AG09309 (cell line): ENCODE data around the gene SCGB1A1.
A peak's percentile ranks its signal among the peaks of the same experiment; 100 is the strongest.

Source experiments
- DNase-seq: peaks from one replicate; pipeline ENCODE4 v3.0.0-alpha.2; 2010; ENCODE audit warnings: low read depth
- H3K4me3 ChIP-seq: 2 replicates; pipeline ENCODE4 v1.5.1; 2011; ENCODE audit warnings: mild to moderate bottlenecking, low read depth, low read length, moderate library complexity; ENCODE audit not compliant: control insufficient read depth
- CTCF ChIP-seq: IDR thresholded peaks from 2 replicates; pipeline ENCODE4 v1.5.1; 2011; ENCODE audit warnings: mild to moderate bottlenecking, low read depth, low read length, inconsistent platforms; ENCODE audit not compliant: insufficient read depth, control insufficient read depth; ENCODE audit errors: missing control alignments

Gene SCGB1A1

DNA sequence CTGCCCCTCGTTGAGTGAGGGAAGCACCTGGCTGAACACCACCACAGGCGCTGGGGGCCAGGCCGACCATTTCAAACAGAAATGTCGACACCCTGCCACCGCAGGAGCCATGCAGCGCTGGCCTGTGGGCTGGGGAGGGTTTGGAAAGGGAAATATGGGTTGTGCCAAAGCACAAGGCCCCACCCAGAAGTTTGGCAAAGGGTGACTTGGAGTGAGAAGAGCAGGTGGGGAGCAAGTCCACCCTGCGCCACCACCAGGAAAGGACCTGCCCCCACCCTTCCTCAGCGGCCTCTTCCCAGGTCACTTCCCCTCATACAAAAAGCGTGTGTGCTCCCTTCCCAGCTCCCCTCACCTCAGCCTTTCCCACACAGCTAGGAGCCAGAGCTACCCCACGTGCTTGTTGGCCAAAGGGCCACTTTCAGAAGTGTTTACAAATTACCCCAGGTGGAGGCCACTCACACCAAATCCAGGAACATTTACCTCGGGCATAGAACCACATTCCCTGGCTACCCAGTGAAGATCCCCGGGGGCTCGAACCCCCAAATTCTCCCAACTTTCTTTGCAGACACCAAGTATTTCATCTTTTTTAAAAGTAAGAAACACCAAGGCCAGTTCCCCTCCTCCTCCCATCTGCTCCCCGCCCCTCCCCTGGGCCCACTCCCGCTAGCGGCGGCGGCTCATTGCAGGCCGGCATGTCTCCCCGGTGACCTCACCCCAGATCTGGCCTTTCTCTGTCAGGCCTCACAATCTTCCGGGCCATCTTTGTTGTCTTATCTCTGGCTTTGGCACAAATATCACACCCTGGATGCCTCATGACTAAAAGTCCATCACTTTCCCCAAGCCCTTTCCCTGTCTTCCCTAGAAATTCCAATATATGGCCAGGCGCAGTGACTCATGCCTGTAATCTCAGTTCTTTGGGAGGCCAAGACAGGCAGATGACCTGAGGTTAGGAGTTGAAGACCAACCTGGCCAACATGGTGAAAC is 20.5 kb upstream of the SCGB1A1 start:
- H3K4me3 ChIP-seq: no peak overlapping the region
- no peak for TF ChIP-seq CTCF
- DNase-seq: no peak

GRCh38 chr11:62399172-62399877 is 19.5 kb upstream of the SCGB1A1 start:
- TF ChIP-seq CTCF: no peak
- DNase-seq: no peak
- no peak overlapping the region for H3K4me3 ChIP-seq

- H3K4me3 ChIP-seq: no peak overlapping the region
- DNase-seq: no peak
- TF ChIP-seq CTCF: no peak
Observed at GRCh38 chr11:62399878-62400266, 19.0 kb upstream of the SCGB1A1 start.

- TF ChIP-seq CTCF: no peak
- DNase-seq: no peak
- H3K4me3 ChIP-seq: no peak overlapping the region
Observed at GRCh38 chr11:62400281-62400680, 18.6 kb upstream of the SCGB1A1 start.

DNA sequence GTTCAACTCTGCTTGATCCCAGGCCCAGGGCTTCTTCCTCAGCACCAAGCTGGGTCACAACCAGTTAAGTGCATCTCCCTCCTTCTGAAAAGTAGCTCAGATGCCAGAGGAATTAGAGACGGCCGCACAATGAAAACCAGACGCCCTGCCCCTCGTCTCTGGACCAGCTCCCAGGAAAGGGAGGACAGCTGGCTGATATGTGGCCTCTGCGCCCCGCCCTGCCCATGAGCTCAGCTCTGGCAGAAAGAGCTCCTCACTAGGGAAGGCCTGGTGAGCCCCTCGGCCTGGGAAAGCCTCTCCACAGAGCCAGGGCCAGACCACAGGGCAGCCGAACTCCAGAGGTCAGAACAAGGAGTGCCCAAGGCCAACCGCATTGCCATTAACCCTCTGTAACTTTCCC is 18.1 kb upstream of the SCGB1A1 start:
- TF ChIP-seq CTCF: no peak
- peak; percentile 46 for DNase-seq
- no peak overlapping the region for H3K4me3 ChIP-seq

DNA sequence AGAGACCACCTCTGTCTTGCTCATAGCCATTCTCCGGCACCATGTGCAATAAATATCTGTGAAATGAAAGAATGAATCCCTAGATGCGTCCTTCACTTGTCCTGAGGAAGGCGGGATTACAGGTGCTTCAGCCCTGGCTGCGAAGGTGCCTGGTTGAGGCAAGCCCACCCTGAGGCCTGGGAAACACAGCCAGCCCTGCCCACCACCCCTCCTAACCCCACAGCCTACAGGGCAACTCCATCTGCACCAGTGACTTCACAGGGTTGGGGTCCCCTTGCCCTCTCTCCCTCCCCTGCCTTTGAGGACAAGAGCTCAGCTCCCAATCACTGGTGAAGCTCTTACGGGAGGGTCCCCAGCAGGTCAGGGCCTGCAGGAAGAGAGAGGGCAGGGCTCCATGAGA is 17.5 kb upstream of the SCGB1A1 start:
- no peak overlapping the region for H3K4me3 ChIP-seq
- no peak for TF ChIP-seq CTCF
- DNase-seq: no peak
